HEK293 (cell line): ENCODE measurements around the gene ACTR8.
A peak's percentile ranks its signal among the peaks of the same experiment; 100 is the strongest.

Experiments used
- CTCF ChIA-PET: fragments of 350-600 bp; formaldehyde crosslinking; extraction: SDS; loops from one replicate; lab custom pipeline; 2021; ENCODE audit warnings: antibody characterized with exemption; lab: Yijun Ruan, JAX
- POLR2A ChIA-PET: fragments of 300-600 bp; formaldehyde crosslinking; extraction: SDS; loops from one replicate; lab custom pipeline; 2020; ENCODE audit warnings: antibody characterized with exemption, inconsistent platforms; lab: Yijun Ruan, JAX
- H3K27ac ChIP-seq: fragments of 200-500 bp; sonication (Bioruptor generic); 2 replicates; pipeline ENCODE4 v1.5.1; 2014; ENCODE audit warnings: low read depth, low read length, control low read depth, inconsistent platforms; ENCODE audit errors: extremely low read depth
- H3K36me3 ChIP-seq, 2 experiments: fragments of 200-500 bp in 1 of 2; sonication (Bioruptor generic) in 1 of 2; 1 replicate in 1 of 2; 2 replicates in 1 of 2; pipeline ENCODE4 v1.5.1; 2014 to 2017; ENCODE audit warnings: inconsistent platforms in 2 of 2, low read length in 2 of 2; ENCODE audit not compliant: control insufficient read depth in 2 of 2, insufficient read depth in 1 of 2
- H3K4me1 ChIP-seq: fragments of 200-500 bp; sonication (Bioruptor generic); 2 replicates; pipeline ENCODE4 v1.5.1; 2014; ENCODE audit warnings: mild to moderate bottlenecking, low read length, inconsistent platforms; ENCODE audit not compliant: control insufficient read depth, insufficient read depth
- H3K4me3 ChIP-seq: 2 replicates; pipeline ENCODE4 v1.5.1; 2011; ENCODE audit warnings: low read depth, mild to moderate bottlenecking, control low read depth, low read length, moderate library complexity
- H3K9me3 ChIP-seq: fragments of 200-500 bp; sonication (Bioruptor generic); 2 replicates; pipeline ENCODE4 v1.5.1; 2014; ENCODE audit warnings: low read depth, low read length, inconsistent platforms; ENCODE audit not compliant: control insufficient read depth, insufficient read depth
- EGR2 ChIP-seq: fragments of 450-650 bp; formaldehyde crosslinking; IDR thresholded peaks from 2 replicates; pipeline ENCODE4 v1.5.1; 2016; ENCODE audit warnings: low read depth, missing biosample characterization, missing genetic modification characterization
- GLI2 ChIP-seq: fragments of 450-650 bp; formaldehyde crosslinking; IDR thresholded peaks from 2 replicates; pipeline ENCODE4; 2017; ENCODE audit warnings: missing biosample characterization, missing genetic modification characterization, low read depth, borderline replicate concordance
- GLI4 ChIP-seq: fragments of 450-650 bp; formaldehyde crosslinking; IDR thresholded peaks from 2 replicates; pipeline ENCODE4 v1.5.1; 2016; ENCODE audit warnings: missing biosample characterization, missing genetic modification characterization
- HOXA7 ChIP-seq: sonication (generic); formaldehyde crosslinking; IDR thresholded peaks from 2 replicates; pipeline ENCODE4 v1.8.1; 2022; ENCODE audit warnings: missing genetic modification reagents, borderline replicate concordance
- KLF10 ChIP-seq: fragments of 450-650 bp; IDR thresholded peaks from 2 replicates; pipeline ENCODE4 v1.5.1; 2018; ENCODE audit warnings: missing biosample characterization, mild to moderate bottlenecking, missing genetic modification characterization
- SCRT2 ChIP-seq: fragments of 450-650 bp; formaldehyde crosslinking; IDR thresholded peaks from 2 replicates; pipeline ENCODE4 v1.5.1; 2016; ENCODE audit warnings: missing biosample characterization, missing genetic modification characterization
- SP2 ChIP-seq: fragments of 450-650 bp; formaldehyde crosslinking; IDR thresholded peaks from 2 replicates; pipeline ENCODE4 v1.5.1; 2016; ENCODE audit warnings: missing biosample characterization, missing genetic modification characterization
- ZNF132 ChIP-seq: fragments of 450-650 bp; formaldehyde crosslinking; IDR thresholded peaks from 2 replicates; pipeline ENCODE4 v1.5.1; 2017; ENCODE audit warnings: missing biosample characterization, missing genetic modification characterization, borderline replicate concordance
- ZNF19 ChIP-seq: fragments of 450-650 bp; formaldehyde crosslinking; IDR thresholded peaks from 2 replicates; pipeline ENCODE4; 2016; ENCODE audit warnings: missing biosample characterization, missing genetic modification characterization, low read depth
- ZNF274 ChIP-seq, 2 experiments: fragments of 200-500 bp in 1 of 2; fragments of 450-650 bp in 1 of 2; sonication (Bioruptor generic) in 1 of 2; formaldehyde crosslinking in 1 of 2; IDR thresholded peaks; 2 replicates each; pipeline versions ENCODE4 v1.5.1 to v1.6.1; 2014 to 2016; ENCODE audit warnings: borderline replicate concordance in 1 of 2, inconsistent platforms in 1 of 2, low read length in 1 of 2, missing biosample characterization in 1 of 2, missing genetic modification characterization in 1 of 2
- ZNF391 ChIP-seq: fragments of 450-650 bp; formaldehyde crosslinking; IDR thresholded peaks from 2 replicates; pipeline ENCODE4 v1.5.1; 2016; ENCODE audit warnings: low read depth, missing biosample characterization, missing genetic modification characterization, borderline replicate concordance
- ZNF423 ChIP-seq: fragments of 450-650 bp; formaldehyde crosslinking; IDR thresholded peaks from 2 replicates; pipeline ENCODE4 v1.5.1; 2016; ENCODE audit warnings: missing biosample characterization, missing genetic modification characterization
- ZNF473 ChIP-seq: fragments of 450-650 bp; formaldehyde crosslinking; IDR thresholded peaks from 2 replicates; pipeline ENCODE4 v1.5.1; 2017; ENCODE audit warnings: missing biosample characterization, missing genetic modification characterization
- ZNF560 ChIP-seq: fragments of 450-650 bp; formaldehyde crosslinking; IDR thresholded peaks from 2 replicates; pipeline ENCODE4 v1.5.1; 2017; ENCODE audit warnings: missing biosample characterization, missing genetic modification characterization, borderline replicate concordance
- ZNF76 ChIP-seq: fragments of 450-650 bp; formaldehyde crosslinking; IDR thresholded peaks from 2 replicates; pipeline ENCODE4; 2016; ENCODE audit warnings: low read depth, missing biosample characterization, missing genetic modification characterization, borderline replicate concordance
- ZSCAN16 ChIP-seq: fragments of 450-650 bp; formaldehyde crosslinking; IDR thresholded peaks from 2 replicates; pipeline ENCODE4 v1.5.1; 2016; ENCODE audit warnings: missing biosample characterization, missing genetic modification characterization
- TF ChIP-seq, protein P1 (sequence below): fragments of 450-650 bp; formaldehyde crosslinking; IDR thresholded peaks from 2 replicates; pipeline ENCODE4 v1.5.1; 2016; ENCODE audit warnings: missing biosample characterization, missing genetic modification characterization, low read depth
- TF ChIP-seq, protein P2 (sequence below): fragments of 450-650 bp; formaldehyde crosslinking; IDR thresholded peaks from 2 replicates; pipeline ENCODE4 v1.5.1; 2017; ENCODE audit warnings: missing biosample characterization, missing genetic modification characterization
- TF ChIP-seq, protein P3 (sequence below): fragments of 450-650 bp; formaldehyde crosslinking; IDR thresholded peaks from 2 replicates; pipeline ENCODE4 v1.5.1; 2016; ENCODE audit warnings: missing biosample characterization, missing genetic modification characterization
- TF ChIP-seq, protein P4 (sequence below): fragments of 450-650 bp; formaldehyde crosslinking; IDR thresholded peaks from 2 replicates; pipeline ENCODE4 v1.5.1; 2016; ENCODE audit warnings: missing biosample characterization, missing genetic modification characterization

The ACTR8 gene

DNA sequence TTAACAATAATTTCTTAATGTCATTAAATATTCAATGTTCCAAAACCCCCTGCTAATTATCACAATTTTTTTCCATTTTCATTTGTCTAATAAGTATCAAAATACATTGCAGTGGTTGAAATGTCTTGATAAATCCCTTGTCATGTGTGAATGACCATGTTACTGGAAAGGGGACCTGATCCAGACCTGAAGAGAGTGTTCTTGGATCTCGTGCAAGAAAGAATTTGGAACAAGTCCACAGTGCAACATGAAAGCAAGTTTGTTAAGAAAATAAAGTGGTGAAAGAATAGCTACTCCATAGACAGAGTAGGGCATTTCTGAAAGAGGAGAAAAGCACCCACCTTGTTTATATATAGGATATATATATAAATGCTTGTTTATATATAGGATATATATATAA lies 20.1 kb upstream of the ACTR8 start:
- Histone ChIP-seq H3K9me3 (no peaks in the 10 kb centered on the region), H3K27ac (no peak overlapping the region), H3K4me3 (no peak overlapping the region), H3K36me3 (no peaks in the 10 kb centered on the region), H3K4me1 (no peaks in the 10 kb centered on the region)
- POLR2A ChIA-PET, result no interaction called here
- TF ChIP-seq, protein P1, sequence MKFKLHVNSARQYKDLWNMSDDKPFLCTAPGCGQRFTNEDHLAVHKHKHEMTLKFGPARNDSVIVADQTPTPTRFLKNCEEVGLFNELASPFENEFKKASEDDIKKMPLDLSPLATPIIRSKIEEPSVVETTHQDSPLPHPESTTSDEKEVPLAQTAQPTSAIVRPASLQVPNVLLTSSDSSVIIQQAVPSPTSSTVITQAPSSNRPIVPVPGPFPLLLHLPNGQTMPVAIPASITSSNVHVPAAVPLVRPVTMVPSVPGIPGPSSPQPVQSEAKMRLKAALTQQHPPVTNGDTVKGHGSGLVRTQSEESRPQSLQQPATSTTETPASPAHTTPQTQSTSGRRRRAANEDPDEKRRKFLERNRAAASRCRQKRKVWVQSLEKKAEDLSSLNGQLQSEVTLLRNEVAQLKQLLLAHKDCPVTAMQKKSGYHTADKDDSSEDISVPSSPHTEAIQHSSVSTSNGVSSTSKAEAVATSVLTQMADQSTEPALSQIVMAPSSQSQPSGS, result no peak
- no peak for TF ChIP-seq KLF10
- TF ChIP-seq, protein P2, sequence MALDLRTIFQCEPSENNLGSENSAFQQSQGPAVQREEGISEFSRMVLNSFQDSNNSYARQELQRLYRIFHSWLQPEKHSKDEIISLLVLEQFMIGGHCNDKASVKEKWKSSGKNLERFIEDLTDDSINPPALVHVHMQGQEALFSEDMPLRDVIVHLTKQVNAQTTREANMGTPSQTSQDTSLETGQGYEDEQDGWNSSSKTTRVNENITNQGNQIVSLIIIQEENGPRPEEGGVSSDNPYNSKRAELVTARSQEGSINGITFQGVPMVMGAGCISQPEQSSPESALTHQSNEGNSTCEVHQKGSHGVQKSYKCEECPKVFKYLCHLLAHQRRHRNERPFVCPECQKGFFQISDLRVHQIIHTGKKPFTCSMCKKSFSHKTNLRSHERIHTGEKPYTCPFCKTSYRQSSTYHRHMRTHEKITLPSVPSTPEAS (tag by site-specific recombination), result no peak
- TF ChIP-seq ZNF19, result no peak
- no peak for TF ChIP-seq ZNF76
- no peak for TF ChIP-seq GLI4 (tag by site-specific recombination)
- TF ChIP-seq, protein P3, sequence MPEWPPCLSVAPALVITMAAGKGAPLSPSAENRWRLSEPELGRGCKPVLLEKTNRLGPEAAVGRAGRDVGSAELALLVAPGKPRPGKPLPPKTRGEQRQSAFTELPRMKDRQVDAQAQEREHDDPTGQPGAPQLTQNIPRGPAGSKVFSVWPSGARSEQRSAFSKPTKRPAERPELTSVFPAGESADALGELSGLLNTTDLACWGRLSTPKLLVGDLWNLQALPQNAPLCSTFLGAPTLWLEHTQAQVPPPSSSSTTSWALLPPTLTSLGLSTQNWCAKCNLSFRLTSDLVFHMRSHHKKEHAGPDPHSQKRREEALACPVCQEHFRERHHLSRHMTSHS (tag by site-specific recombination), result no peak
- no peak for TF ChIP-seq ZSCAN16 (tag by site-specific recombination)
- TF ChIP-seq ZNF274 (IDR thresholded peaks at IDR 0.05; ENCODE audit: low read length), result no peak
- TF ChIP-seq ZNF274 (tag by site-specific recombination; IDR thresholded peaks at IDR 0.05; ENCODE audit: borderline replicate concordance), result no peak
- no peak for TF ChIP-seq HOXA7
- TF ChIP-seq ZNF391, result no peak
- no peak for TF ChIP-seq ZNF423 (tag by site-specific recombination)
- TF ChIP-seq ZNF132 (tag by site-specific recombination), result no peak
- TF ChIP-seq ZNF473 (tag by site-specific recombination), result no peak
- TF ChIP-seq SP2 (tag by site-specific recombination), result no peak
- no peak for TF ChIP-seq GLI2 (tag by site-specific recombination)
- TF ChIP-seq, protein P4, sequence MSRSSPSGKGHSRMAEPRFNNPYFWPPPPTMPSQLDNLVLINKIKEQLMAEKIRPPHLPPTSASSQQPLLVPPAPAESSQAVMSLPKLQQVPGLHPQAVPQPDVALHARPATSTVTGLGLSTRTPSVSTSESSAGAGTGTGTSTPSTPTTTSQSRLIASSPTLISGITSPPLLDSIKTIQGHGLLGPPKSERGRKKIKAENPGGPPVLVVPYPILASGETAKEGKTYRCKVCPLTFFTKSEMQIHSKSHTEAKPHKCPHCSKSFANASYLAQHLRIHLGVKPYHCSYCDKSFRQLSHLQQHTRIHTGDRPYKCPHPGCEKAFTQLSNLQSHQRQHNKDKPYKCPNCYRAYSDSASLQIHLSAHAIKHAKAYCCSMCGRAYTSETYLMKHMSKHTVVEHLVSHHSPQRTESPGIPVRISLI (tag by site-specific recombination), result no peak
- TF ChIP-seq ZNF560 (tag by site-specific recombination), result no peak
- CTCF ChIA-PET, result no interaction called here

DNA sequence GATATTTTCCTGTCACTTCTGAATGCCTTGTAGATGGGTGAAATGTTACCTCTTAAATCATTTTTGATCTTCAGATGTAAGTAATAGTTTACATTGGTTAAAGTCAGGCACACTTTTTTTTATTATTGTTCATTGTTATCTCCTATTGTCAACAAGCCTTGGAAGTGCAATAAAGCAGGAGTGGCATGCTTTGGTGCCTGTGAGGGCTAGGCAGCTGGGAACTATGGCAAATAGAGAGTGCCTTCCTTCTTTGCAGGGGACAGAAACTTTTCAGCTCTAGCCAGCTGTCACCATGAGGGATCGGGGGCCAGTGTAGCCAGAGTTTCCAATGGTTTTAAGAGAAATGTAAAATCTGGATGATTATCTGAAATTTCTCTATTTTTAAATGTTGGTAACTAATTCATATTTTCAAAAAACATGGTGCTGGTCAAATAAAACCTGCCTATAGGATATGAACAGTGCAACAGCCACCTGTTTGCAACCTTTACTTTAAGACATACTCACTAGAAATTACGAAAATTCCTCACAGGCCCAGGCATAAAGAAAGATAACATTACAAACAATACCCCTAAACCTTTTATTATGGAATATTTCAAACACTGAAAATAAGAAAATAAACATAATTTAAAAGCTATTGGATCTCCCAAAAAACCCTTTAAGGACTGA lies 18.8 kb upstream of the ACTR8 start:
- CTCF ChIA-PET, result interaction anchor here (0.6 kb wide), 1 partner anchor 103 kb away, joined by 3 read pairs; no protein-coding TSS in a partner anchor
- no peaks in the 10 kb centered on the region for H3K4me1 ChIP-seq
- TF ChIP-seq SCRT2 (tag by site-specific recombination) (peak; percentile 63; the same call in 1 of the 2 replicates), EGR2 (tag by site-specific recombination) (no peak)
- TF ChIP-seq, all 188 proteins: peak for 1
- H3K4me3 ChIP-seq, result no peak overlapping the region
- H3K9me3 ChIP-seq, result no peaks in the 10 kb centered on the region
- no peaks in the 10 kb centered on the region for H3K36me3 ChIP-seq
- POLR2A ChIA-PET, result no interaction called here
- no peak overlapping the region for H3K27ac ChIP-seq
